Liver (tissue), 9 donors: Measurements from ENCODE around the gene UBE2R2. TPM values are rescaled to one million over a fixed set of nuclear protein-coding genes. Genes with fewer than 3 reads are reported as not detected.
A peak's percentile ranks its signal among the peaks of the same experiment; 100 is the strongest.

ENCODE experiments used
- DNase-seq: peaks from one replicate; pipeline ENCODE4 v3.0.0-alpha.2; 2017; ENCODE audit warnings: low spot score
- H3K27ac ChIP-seq, 2 donors: one replicate each; pipeline ENCODE4 v1.7.0; 2013; ENCODE audit warnings: inconsistent platforms in 2 of 2, low read length in 2 of 2, control low read depth in 1 of 2, low read depth in 1 of 2, mild to moderate bottlenecking in 1 of 2
- H3K27me3 ChIP-seq, 4 donors: one replicate each; pipeline versions ENCODE4 v1.6.1 to v1.7.0; 2013; ENCODE audit warnings: low read length in 3 of 4, inconsistent platforms in 1 of 4, mild to moderate bottlenecking in 1 of 4, moderate library complexity in 1 of 4; ENCODE audit not compliant: control insufficient read depth in 4 of 4, insufficient read depth in 4 of 4
- H3K36me3 ChIP-seq, 4 donors: one replicate each; pipeline versions ENCODE4 v1.6.1 to v1.7.0; 2013; ENCODE audit warnings: low read length in 3 of 4, mild to moderate bottlenecking in 3 of 4, low read depth in 1 of 4, moderate library complexity in 1 of 4; ENCODE audit not compliant: control insufficient read depth in 4 of 4, insufficient read depth in 3 of 4
- H3K4me1 ChIP-seq, 4 donors: one replicate each; pipeline versions ENCODE4 v1.6.1 to v1.7.0; 2013; ENCODE audit warnings: low read length in 3 of 4, mild to moderate bottlenecking in 3 of 4, moderate library complexity in 1 of 4; ENCODE audit not compliant: control insufficient read depth in 4 of 4, insufficient read depth in 4 of 4
- H3K4me3 ChIP-seq, 3 donors: one replicate each; pipeline versions ENCODE4 v1.6.1 to v1.7.0; 2013; ENCODE audit warnings: low read length in 3 of 3, control low read depth in 1 of 3, low read depth in 1 of 3, mild to moderate bottlenecking in 1 of 3
- H3K9ac ChIP-seq, 2 donors: one replicate each; pipeline ENCODE4 v1.7.0; 2013; ENCODE audit warnings: low read length in 2 of 2, mild to moderate bottlenecking in 2 of 2, moderate library complexity in 2 of 2, control low read depth in 1 of 2, low read depth in 1 of 2
- H3K9me3 ChIP-seq, 4 donors: one replicate each; pipeline versions ENCODE4 v1.6.1 to v1.7.0; 2013; ENCODE audit warnings: low read length in 3 of 4; ENCODE audit not compliant: control insufficient read depth in 4 of 4
- EGR1 ChIP-seq, 2 donors: IDR thresholded peaks; 2 replicates each; pipeline ENCODE4 v1.6.1; 2016 to 2018; ENCODE audit warnings: antibody characterized with exemption in 2 of 2, low read depth in 2 of 2
- FOXA1 ChIP-seq: IDR thresholded peaks from 2 replicates; pipeline ENCODE4 v1.6.1; 2016; ENCODE audit warnings: antibody characterized with exemption
- FOXA2 ChIP-seq: IDR thresholded peaks from 2 replicates; pipeline ENCODE4 v1.6.1; 2016; ENCODE audit warnings: antibody characterized with exemption
- JUND ChIP-seq, 2 donors: IDR thresholded peaks; 2 replicates each; pipeline ENCODE4 v1.6.1; 2016; ENCODE audit warnings: antibody characterized with exemption in 2 of 2
- NR2F2 ChIP-seq: IDR thresholded peaks from 2 replicates; pipeline ENCODE4 v1.6.1; 2016; ENCODE audit warnings: antibody characterized with exemption
- RAD21 ChIP-seq, 2 donors: IDR thresholded peaks; 2 replicates each; pipeline ENCODE4 v1.6.1; 2016; ENCODE audit warnings: antibody characterized with exemption in 2 of 2, mild to moderate bottlenecking in 2 of 2
- RXRA ChIP-seq, 2 donors: IDR thresholded peaks; 2 replicates each; pipeline ENCODE4 v1.6.1; 2017 to 2018; ENCODE audit warnings: antibody characterized with exemption in 2 of 2, mild to moderate bottlenecking in 1 of 2
- TAF1 ChIP-seq: conservative IDR thresholded peaks from 2 replicates; pipeline ENCODE4 v1.6.1; 2016; ENCODE audit warnings: antibody characterized with exemption, mild to moderate bottlenecking
- YY1 ChIP-seq: IDR thresholded peaks from 2 replicates; pipeline ENCODE4 v1.6.1; 2016; ENCODE audit warnings: antibody characterized with exemption, mild to moderate bottlenecking
- WGBS: extraction: QIAGEN DNeasy Blood & Tissue Kit; methylation state at CpG from one replicate; pipeline ENCODE4 v1.1.7; 2013; 5-methylcytosine and 5-hydroxymethylcytosine counted together
- polyA plus RNA-seq, 2 donors: library from polyadenylated mRNA; stranded (reverse) in 1 of 2; unstranded in 1 of 2; fragments of 200-250 nt in 1 of 2; fragments of >200 nt in 1 of 2; fragmentation: Nextera tagmentation in 1 of 2; extraction: Ambion mirVana in 1 of 2; gene quantifications; one replicate each; pipeline versions ENCODE4 v1.2.1 to v1.2.3, GENCODE V29; 2013 to 2015
- total RNA-seq, 2 donors: library from RNA; depleted of rRNA; stranded (reverse); fragments of >200 nt; gene quantifications; one replicate each; pipeline ENCODE4 v1.2.3, GENCODE V29; 2014
- TF ChIP-seq, protein P1 (sequence below): IDR thresholded peaks from 2 replicates; pipeline ENCODE4 v1.6.1; 2016; ENCODE audit warnings: antibody characterized with exemption
- TF ChIP-seq, protein P2 (sequence below): IDR thresholded peaks from 2 replicates; pipeline ENCODE4 v1.6.1; 2016; ENCODE audit warnings: antibody characterized with exemption
- TF ChIP-seq, protein P3 (sequence below): IDR thresholded peaks from 2 replicates; pipeline ENCODE4 v1.6.1; 2016; ENCODE audit warnings: antibody characterized with exemption, mild to moderate bottlenecking
- TF ChIP-seq, protein P4 (sequence below): IDR thresholded peaks from 2 replicates; pipeline ENCODE4 v1.6.1; 2016; ENCODE audit warnings: antibody characterized with exemption
- TF ChIP-seq, protein P5 (sequence below): fragments of 150-350 bp; IDR thresholded peaks from 2 replicates; pipeline ENCODE4 v1.5.1; 2017; ENCODE audit warnings: improper control_type of control experiment, low read depth, low read length; ENCODE audit not compliant: missing input control
- donor health status: healthy.
- donor health status: healthy.
- donor health status: healthy.
- donor health status: healthy.
- donor health status: healthy.

Gene UBE2R2
- total and polyA plus RNA-seq, 4 donors = 10.8 to 15.0 (median 14.2) TPM

DNA sequence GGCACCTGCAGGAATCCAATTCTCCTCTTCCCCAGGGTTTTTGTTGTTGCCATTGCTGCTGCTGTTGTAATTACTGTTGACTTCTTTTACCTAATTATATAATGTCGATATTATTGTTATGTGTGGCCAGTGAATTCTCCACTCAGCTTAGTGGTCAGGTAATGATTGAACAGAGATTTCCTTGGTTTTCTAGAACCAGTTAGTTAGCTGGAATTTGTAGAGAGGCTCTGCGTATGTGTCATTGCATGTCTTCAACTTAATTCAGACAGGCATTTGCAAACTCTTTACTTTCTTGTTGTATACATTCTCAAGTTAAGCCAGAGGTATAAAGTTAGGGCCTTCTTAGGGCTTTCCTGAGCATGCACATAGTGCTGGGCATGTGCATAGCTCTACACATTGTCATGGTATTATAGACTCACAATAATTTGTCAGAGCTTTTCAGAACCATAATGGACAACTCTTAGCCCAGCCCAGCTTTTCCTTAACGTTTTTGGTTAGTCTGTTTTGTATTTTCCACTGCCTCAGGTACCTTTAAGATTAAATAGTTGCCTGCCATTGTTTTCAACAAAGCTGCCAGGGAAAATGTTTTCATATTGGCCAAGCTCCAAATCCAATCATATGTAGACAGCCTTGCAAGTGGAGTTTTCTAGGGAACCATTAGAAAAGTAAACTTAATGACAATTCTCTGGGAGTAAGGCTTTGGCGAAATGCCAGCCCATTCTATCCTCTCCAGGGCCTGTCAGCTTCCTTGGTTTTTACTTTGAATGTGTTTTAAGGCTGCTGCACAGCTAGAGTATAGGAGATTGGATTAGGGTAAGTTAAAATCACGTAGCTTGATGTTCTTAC, 68.1 kb downstream of the UBE2R2 start:
- H3K27me3 ChIP-seq = no peaks in the 10 kb centered on the region
- no peak for TF ChIP-seq FOXA2
- TF ChIP-seq FOXA1 = no peak
- TF ChIP-seq, protein P1, sequence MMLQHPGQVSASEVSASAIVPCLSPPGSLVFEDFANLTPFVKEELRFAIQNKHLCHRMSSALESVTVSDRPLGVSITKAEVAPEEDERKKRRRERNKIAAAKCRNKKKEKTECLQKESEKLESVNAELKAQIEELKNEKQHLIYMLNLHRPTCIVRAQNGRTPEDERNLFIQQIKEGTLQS = no peak
- TF ChIP-seq NR2F2 = no peak
- TF ChIP-seq, protein P2, sequence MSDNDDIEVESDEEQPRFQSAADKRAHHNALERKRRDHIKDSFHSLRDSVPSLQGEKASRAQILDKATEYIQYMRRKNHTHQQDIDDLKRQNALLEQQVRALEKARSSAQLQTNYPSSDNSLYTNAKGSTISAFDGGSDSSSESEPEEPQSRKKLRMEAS = no peak
- TF ChIP-seq RXRA (IDR thresholded peaks at IDR 0.05) = no peak
- TF ChIP-seq, protein P3, sequence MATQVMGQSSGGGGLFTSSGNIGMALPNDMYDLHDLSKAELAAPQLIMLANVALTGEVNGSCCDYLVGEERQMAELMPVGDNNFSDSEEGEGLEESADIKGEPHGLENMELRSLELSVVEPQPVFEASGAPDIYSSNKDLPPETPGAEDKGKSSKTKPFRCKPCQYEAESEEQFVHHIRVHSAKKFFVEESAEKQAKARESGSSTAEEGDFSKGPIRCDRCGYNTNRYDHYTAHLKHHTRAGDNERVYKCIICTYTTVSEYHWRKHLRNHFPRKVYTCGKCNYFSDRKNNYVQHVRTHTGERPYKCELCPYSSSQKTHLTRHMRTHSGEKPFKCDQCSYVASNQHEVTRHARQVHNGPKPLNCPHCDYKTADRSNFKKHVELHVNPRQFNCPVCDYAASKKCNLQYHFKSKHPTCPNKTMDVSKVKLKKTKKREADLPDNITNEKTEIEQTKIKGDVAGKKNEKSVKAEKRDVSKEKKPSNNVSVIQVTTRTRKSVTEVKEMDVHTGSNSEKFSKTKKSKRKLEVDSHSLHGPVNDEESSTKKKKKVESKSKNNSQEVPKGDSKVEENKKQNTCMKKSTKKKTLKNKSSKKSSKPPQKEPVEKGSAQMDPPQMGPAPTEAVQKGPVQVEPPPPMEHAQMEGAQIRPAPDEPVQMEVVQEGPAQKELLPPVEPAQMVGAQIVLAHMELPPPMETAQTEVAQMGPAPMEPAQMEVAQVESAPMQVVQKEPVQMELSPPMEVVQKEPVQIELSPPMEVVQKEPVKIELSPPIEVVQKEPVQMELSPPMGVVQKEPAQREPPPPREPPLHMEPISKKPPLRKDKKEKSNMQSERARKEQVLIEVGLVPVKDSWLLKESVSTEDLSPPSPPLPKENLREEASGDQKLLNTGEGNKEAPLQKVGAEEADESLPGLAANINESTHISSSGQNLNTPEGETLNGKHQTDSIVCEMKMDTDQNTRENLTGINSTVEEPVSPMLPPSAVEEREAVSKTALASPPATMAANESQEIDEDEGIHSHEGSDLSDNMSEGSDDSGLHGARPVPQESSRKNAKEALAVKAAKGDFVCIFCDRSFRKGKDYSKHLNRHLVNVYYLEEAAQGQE = no peak
- TF ChIP-seq, protein P4, sequence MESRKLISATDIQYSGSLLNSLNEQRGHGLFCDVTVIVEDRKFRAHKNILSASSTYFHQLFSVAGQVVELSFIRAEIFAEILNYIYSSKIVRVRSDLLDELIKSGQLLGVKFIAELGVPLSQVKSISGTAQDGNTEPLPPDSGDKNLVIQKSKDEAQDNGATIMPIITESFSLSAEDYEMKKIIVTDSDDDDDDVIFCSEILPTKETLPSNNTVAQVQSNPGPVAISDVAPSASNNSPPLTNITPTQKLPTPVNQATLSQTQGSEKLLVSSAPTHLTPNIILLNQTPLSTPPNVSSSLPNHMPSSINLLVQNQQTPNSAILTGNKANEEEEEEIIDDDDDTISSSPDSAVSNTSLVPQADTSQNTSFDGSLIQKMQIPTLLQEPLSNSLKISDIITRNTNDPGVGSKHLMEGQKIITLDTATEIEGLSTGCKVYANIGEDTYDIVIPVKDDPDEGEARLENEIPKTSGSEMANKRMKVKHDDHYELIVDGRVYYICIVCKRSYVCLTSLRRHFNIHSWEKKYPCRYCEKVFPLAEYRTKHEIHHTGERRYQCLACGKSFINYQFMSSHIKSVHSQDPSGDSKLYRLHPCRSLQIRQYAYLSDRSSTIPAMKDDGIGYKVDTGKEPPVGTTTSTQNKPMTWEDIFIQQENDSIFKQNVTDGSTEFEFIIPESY = no peak
- no peak for TF ChIP-seq TAF1
- TF ChIP-seq RAD21 (IDR thresholded peaks at IDR 0.05) = no peak
- TF ChIP-seq, protein P5, sequence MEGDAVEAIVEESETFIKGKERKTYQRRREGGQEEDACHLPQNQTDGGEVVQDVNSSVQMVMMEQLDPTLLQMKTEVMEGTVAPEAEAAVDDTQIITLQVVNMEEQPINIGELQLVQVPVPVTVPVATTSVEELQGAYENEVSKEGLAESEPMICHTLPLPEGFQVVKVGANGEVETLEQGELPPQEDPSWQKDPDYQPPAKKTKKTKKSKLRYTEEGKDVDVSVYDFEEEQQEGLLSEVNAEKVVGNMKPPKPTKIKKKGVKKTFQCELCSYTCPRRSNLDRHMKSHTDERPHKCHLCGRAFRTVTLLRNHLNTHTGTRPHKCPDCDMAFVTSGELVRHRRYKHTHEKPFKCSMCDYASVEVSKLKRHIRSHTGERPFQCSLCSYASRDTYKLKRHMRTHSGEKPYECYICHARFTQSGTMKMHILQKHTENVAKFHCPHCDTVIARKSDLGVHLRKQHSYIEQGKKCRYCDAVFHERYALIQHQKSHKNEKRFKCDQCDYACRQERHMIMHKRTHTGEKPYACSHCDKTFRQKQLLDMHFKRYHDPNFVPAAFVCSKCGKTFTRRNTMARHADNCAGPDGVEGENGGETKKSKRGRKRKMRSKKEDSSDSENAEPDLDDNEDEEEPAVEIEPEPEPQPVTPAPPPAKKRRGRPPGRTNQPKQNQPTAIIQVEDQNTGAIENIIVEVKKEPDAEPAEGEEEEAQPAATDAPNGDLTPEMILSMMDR = no peak
- TF ChIP-seq JUND (IDR thresholded peaks at IDR 0.05) = no peak
- H3K4me3 ChIP-seq = no peak overlapping the region
- H3K9me3 ChIP-seq = no peaks in the 10 kb centered on the region
- no peak for DNase-seq
- H3K27ac ChIP-seq = no peak overlapping the region
- peaks cover 2 to 4% (median 3%) of the 10 kb centered on the region in 4 donors for H3K36me3 ChIP-seq
- 62% methylated on average over 5 of the region's 5 CpGs for WGBS
- H3K4me1 ChIP-seq = peaks cover 0 to 20% (median 6%) of the 10 kb centered on the region in 4 donors
- peak overlapping the region in 1 of 2 donors; percentile 22 for H3K9ac ChIP-seq

DNA sequence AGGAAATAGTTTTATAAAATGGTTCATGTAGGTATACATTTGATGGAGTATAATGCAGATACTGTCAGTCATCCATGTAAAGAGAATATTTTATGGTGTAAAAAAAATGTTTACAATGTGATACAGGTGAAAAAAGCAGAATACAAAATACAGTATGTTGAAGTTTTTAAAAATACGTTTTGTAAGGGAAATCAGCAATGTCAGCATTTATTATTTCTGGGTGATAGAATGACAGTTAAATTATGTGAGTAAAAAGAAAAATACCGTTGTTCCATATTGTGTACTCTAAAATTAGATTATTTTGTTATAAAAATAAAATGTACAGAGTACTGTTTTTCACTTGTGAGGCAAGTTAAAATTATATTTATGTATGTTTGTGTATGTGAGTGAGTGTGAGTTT, 69.0 kb downstream of the UBE2R2 start:
- Histone ChIP-seq H3K4me1 (peaks cover 0 to 20% (median 6%) of the 10 kb centered on the region in 4 donors), H3K27me3 (no peaks in the 10 kb centered on the region), H3K9ac (no peak overlapping the region), H3K36me3 (peaks cover 2 to 4% (median 3%) of the 10 kb centered on the region in 4 donors), H3K4me3 (no peak overlapping the region), H3K27ac (no peak overlapping the region), H3K9me3 (no peaks in the 10 kb centered on the region)
- no peak for TF ChIP-seq JUND (IDR thresholded peaks at IDR 0.05)
- TF ChIP-seq, protein P3 = no peak
- no peak for TF ChIP-seq YY1
- TF ChIP-seq, protein P1 = no peak
- no peak for TF ChIP-seq FOXA1
- TF ChIP-seq, protein P4 = no peak
- TF ChIP-seq, protein P2 = no peak
- no peak for TF ChIP-seq TAF1
- no peak for TF ChIP-seq EGR1 (IDR thresholded peaks at IDR 0.05; ENCODE audit: low read depth in 2 of 2)
- no peak for DNase-seq
- WGBS = 79% methylated on average over 2 of the region's 2 CpGs
